IMR-90 (cell line): Measurements from ENCODE around the gene KYAT1. TPM values are rescaled to one million over a fixed set of nuclear protein-coding genes. Genes with fewer than 3 reads are reported as not detected.

ENCODE experiments used
- ATAC-seq: fragments of 200-7000 bp; cut with Tn5 transposase; 2 replicates; pipeline ENCODE4 v1.9.1; 2020; ENCODE audit warnings: low read depth, mild to moderate bottlenecking, moderate library complexity
- BruUV-seq: library from RNA; stranded (reverse); fragments of 400-500 nt; replicated peaks from 2 replicates; lab custom pipeline; 2021; lab: Mats Ljungman, UMichigan
- CTCF ChIA-PET: fragments of 300-600 bp; formaldehyde crosslinking; extraction: SDS; loops from one replicate; lab custom pipeline; 2021; ENCODE audit warnings: antibody characterized with exemption; lab: Yijun Ruan, JAX
- POLR2A ChIA-PET: fragments of 300-600 bp; sonication (Branson Sonifier 250); formaldehyde crosslinking; loops from one replicate; lab custom pipeline; 2022; ENCODE audit warnings: antibody characterized with exemption; ENCODE audit not compliant: unreplicated experiment; lab: Charles Lee
- DNase-seq: peaks from one replicate; pipeline ENCODE4 v3.0.0; 2013
- H2AFZ ChIP-seq: replicated peaks from 2 replicates; pipeline ENCODE3; 2013; ENCODE audit warnings: low read length, mild to moderate bottlenecking; ENCODE audit not compliant: poor library complexity
- H2AK5ac ChIP-seq: 2 replicates; pipeline ENCODE4 v1.6.1; 2013; ENCODE audit warnings: low read depth, low read length, inconsistent platforms
- H2AK9ac ChIP-seq: replicated peaks from 2 replicates; pipeline ENCODE3; 2013; ENCODE audit warnings: mild to moderate bottlenecking, low read depth, low read length, moderate library complexity; ENCODE audit not compliant: poor library complexity
- H2BK120ac ChIP-seq: 2 replicates; pipeline ENCODE4 v1.6.1; 2013; ENCODE audit warnings: low read depth, low read length, inconsistent platforms
- H2BK15ac ChIP-seq: 3 replicates; pipeline ENCODE4 v1.6.1; 2013; ENCODE audit warnings: low read depth, low read length, inconsistent platforms
- H2BK20ac ChIP-seq: 2 replicates; pipeline ENCODE4 v1.6.1; 2013; ENCODE audit warnings: low read depth, mild to moderate bottlenecking, inconsistent platforms, low read length, moderate library complexity
- H2BK5ac ChIP-seq: 2 replicates; pipeline ENCODE4 v1.6.1; 2013; ENCODE audit warnings: mild to moderate bottlenecking, low read depth, low read length, inconsistent platforms; ENCODE audit not compliant: poor library complexity, severe bottlenecking
- H3K14ac ChIP-seq: replicated peaks from 2 replicates; pipeline ENCODE4 v1.6.1; 2013; ENCODE audit warnings: low read depth, low read length, inconsistent platforms
- H3K18ac ChIP-seq: 2 replicates; pipeline ENCODE4 v1.6.1; 2013; ENCODE audit warnings: low read depth, low read length, control low read depth
- H3K23ac ChIP-seq: 2 replicates; pipeline ENCODE4 v1.6.1; 2013; ENCODE audit warnings: low read depth, low read length, inconsistent platforms
- H3K27ac ChIP-seq: 2 replicates; pipeline ENCODE4 v1.5.1; 2013; ENCODE audit warnings: mild to moderate bottlenecking, control low read depth, low read length; ENCODE audit not compliant: insufficient read depth
- H3K27me3 ChIP-seq: 2 replicates; pipeline ENCODE4 v1.6.1; 2013; ENCODE audit warnings: low read length; ENCODE audit not compliant: control insufficient read depth, insufficient read depth
- H3K36me3 ChIP-seq: 2 replicates; pipeline ENCODE4 v1.6.1; 2013; ENCODE audit warnings: low read length, mixed read lengths; ENCODE audit not compliant: control insufficient read depth, insufficient read depth
- H3K4ac ChIP-seq: 2 replicates; pipeline ENCODE4 v1.6.1; 2013; ENCODE audit warnings: low read depth, low read length, inconsistent platforms
- H3K4me1 ChIP-seq: 2 replicates; pipeline ENCODE4 v1.6.1; 2013; ENCODE audit warnings: low read length, mixed read lengths; ENCODE audit not compliant: control insufficient read depth, insufficient read depth
- H3K4me2 ChIP-seq: 2 replicates; pipeline ENCODE4 v1.6.1; 2013; ENCODE audit warnings: low read depth, mild to moderate bottlenecking, control low read depth, low read length, moderate library complexity
- H3K4me3 ChIP-seq: 2 replicates; pipeline ENCODE4 v1.5.1; 2013; ENCODE audit warnings: low read depth, mild to moderate bottlenecking, control low read depth, low read length, moderate library complexity; ENCODE audit not compliant: insufficient read depth
- H3K56ac ChIP-seq: 2 replicates; pipeline ENCODE4 v1.6.1; 2013; ENCODE audit warnings: low read length, inconsistent platforms; ENCODE audit not compliant: insufficient read depth; ENCODE audit errors: extremely low read depth
- H3K79me1 ChIP-seq, 2 experiments: 2 replicates each; pipeline ENCODE4 v1.6.1; 2013; ENCODE audit warnings: low read length in 2 of 2, inconsistent platforms in 1 of 2, low read depth in 1 of 2
- H3K9ac ChIP-seq: 2 replicates; pipeline ENCODE4 v1.6.1; 2013; ENCODE audit warnings: low read depth, low read length, control low read depth
- H3K9me1 ChIP-seq: 2 replicates; pipeline ENCODE4 v1.6.1; 2013; ENCODE audit warnings: low read length, inconsistent platforms; ENCODE audit not compliant: insufficient read depth
- H3K9me3 ChIP-seq: 2 replicates; pipeline ENCODE4 v1.6.1; 2013; ENCODE audit warnings: low read length; ENCODE audit not compliant: control insufficient read depth, insufficient read depth
- H4K20me1 ChIP-seq: 2 replicates; pipeline ENCODE4 v1.6.1; 2013; ENCODE audit warnings: low read length, inconsistent platforms; ENCODE audit not compliant: insufficient read depth
- H4K5ac ChIP-seq: 2 replicates; pipeline ENCODE4 v1.6.1; 2013; ENCODE audit warnings: mild to moderate bottlenecking, low read depth, low read length, control low read depth
- H4K8ac ChIP-seq, 2 experiments: 2 replicates each; pipeline ENCODE4 v1.6.1; 2013; ENCODE audit warnings: low read depth in 2 of 2, low read length in 2 of 2, control low read depth in 1 of 2, inconsistent platforms in 1 of 2
- H4K91ac ChIP-seq: 2 replicates; pipeline ENCODE4 v1.6.1; 2013; ENCODE audit warnings: low read depth, low read length, inconsistent platforms; ENCODE audit not compliant: insufficient read depth
- BHLHE40 ChIP-seq: fragments of 150-350 bp; IDR thresholded peaks from 2 replicates; pipeline ENCODE4 v1.6.1; 2016; ENCODE audit warnings: mild to moderate bottlenecking, low read depth, low read length
- CHD1 ChIP-seq: IDR thresholded peaks from 2 replicates; pipeline ENCODE4 v1.6.1; 2012; ENCODE audit warnings: low read depth, low read length, improper control_type of control experiment
- FOS ChIP-seq: fragments of 150-350 bp; IDR thresholded peaks from 2 replicates; pipeline ENCODE4 v1.6.1; 2016; ENCODE audit warnings: low read depth, low read length
- MAFK ChIP-seq: IDR thresholded peaks from 2 replicates; pipeline ENCODE4 v1.6.1; 2012; ENCODE audit warnings: low read depth, low read length, improper control_type of control experiment
- POLR2A ChIP-seq: IDR thresholded peaks from 2 replicates; pipeline ENCODE4 v1.6.1; 2012; ENCODE audit warnings: mild to moderate bottlenecking, low read depth, low read length
- RFX5 ChIP-seq: IDR thresholded peaks from 2 replicates; pipeline ENCODE4 v1.8.0; 2012; ENCODE audit warnings: low read depth, mild to moderate bottlenecking, low read length, moderate library complexity
- WGBS, 2 experiments: methylation state at CpG; one replicate each; pipeline versions ENCODE4 v1.1.5 to v1.1.7; 2013; ENCODE audit warnings: missing lambda C conversion rate in 2 of 2; ENCODE audit not compliant: insufficient read length in 1 of 2; ENCODE audit errors: extremely low coverage in 2 of 2; 5-methylcytosine and 5-hydroxymethylcytosine counted together
- dilution Hi-C: fragments of 300-500 bp; cut with HindIII; formaldehyde crosslinking; loops from one replicate; pipeline ENCODE4 v1.14.3; 2018; ENCODE audit warnings: low sequenced_read_pairs; ENCODE audit not compliant: unreplicated experiment
- in situ Hi-C: fragments of 300-500 bp; cut with MboI; formaldehyde crosslinking; loops from 3 replicates; pipeline ENCODE4 v1.14.3; 2019; ENCODE audit warnings: low sequenced_read_pairs, inconsistent platforms, mixed read lengths
- intact Hi-C: fragments of 100-400 bp; cut with micrococcal nuclease; formaldehyde crosslinking; loops from 2 replicates; pipeline ENCODE4 v1.10.0; 2022
- polyA plus RNA-seq, 3 experiments: library from polyadenylated mRNA; depleted of rRNA; stranded (reverse); fragments of >200 nt; gene quantifications; 2 replicates each; pipeline ENCODE4 v1.2.3, GENCODE V29; 2012; ENCODE audit warnings: low replicate concordance in 1 of 3
- total RNA-seq: library from RNA; depleted of rRNA; stranded (reverse); fragments of >200 nt; gene quantifications from 2 replicates; pipeline ENCODE4 v1.2.3, GENCODE V29; 2012
- TF ChIP-seq, protein P1 (sequence below): fragments of 150-350 bp; IDR thresholded peaks from 2 replicates; pipeline ENCODE4 v1.6.1; 2016; ENCODE audit warnings: low read depth, mild to moderate bottlenecking, low read length, moderate library complexity, borderline replicate concordance
- TF ChIP-seq, protein P2 (sequence below): conservative IDR thresholded peaks from 2 replicates; pipeline ENCODE4 v1.5.1; 2012; ENCODE audit warnings: mild to moderate bottlenecking, low read depth, low read length, improper control_type of control experiment

Gene KYAT1
- total and polyA plus RNA-seq, 2 of the 4 experiments (the other 2 are of a cell fraction), result 6.8 to 9.5 TPM

DNA sequence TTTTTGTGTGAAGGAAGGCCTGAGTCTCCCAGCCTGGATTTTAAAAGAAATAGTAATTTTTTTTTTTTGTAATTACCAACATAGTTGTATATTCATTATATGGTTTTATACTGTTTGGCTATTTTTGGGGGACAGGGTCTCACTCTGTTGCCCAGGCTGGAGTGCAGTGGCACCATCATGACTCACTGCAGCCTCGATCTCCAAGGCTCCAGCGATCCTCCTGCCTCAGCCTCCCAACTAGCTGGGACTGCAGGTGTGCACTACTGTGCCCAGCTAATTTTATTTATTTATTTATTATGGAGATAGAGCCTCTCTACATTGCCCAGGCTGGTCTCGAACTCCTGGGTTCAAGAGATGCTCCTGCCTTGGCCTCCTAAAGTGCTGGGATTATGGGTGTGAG is 5.3 kb upstream of the KYAT1 start:
- ATAC-seq (no peak), DNase-seq (no peak)
- POLR2A ChIA-PET, result no interaction called here
- Histone ChIP-seq H2BK120ac (no peak overlapping the region), H2BK5ac (no peak overlapping the region), H3K9ac (no peak overlapping the region), H3K9me3 (no peaks in the 10 kb centered on the region), H3K56ac (no peak overlapping the region), H2BK15ac (no peak overlapping the region), H3K27me3 (no peaks in the 10 kb centered on the region), H3K36me3 (peaks cover 45% of the 10 kb centered on the region), H2AK5ac (no peak overlapping the region), H3K4me2 (no peak overlapping the region), H4K8ac (no peak overlapping the region), H2AFZ (no peak overlapping the region), H3K14ac (no peak overlapping the region), H3K4ac (0 out of 2 replicates have a peak overlapping the region, but pooled peaks have one; percentile 25), H3K18ac (no peak overlapping the region), H3K4me3 (no peak overlapping the region), H4K20me1 (peaks cover 46% of the 10 kb centered on the region), H2AK9ac (no peak overlapping the region), H4K5ac (no peak overlapping the region), H3K4me1 (peaks cover 23% of the 10 kb centered on the region), H2BK20ac (no peak overlapping the region), H3K9me1 (peaks cover 38% of the 10 kb centered on the region), H3K27ac (no peak overlapping the region), H3K79me1 (peaks cover 25 to 81% of the 10 kb centered on the region in 2 experiments), H3K23ac (no peak overlapping the region), H4K91ac (no peak overlapping the region)
- intact Hi-C loops, result no loop called here
- TF ChIP-seq FOS, result no peak
- no peak for TF ChIP-seq CHD1
- no peak for TF ChIP-seq BHLHE40
- TF ChIP-seq, protein P1, sequence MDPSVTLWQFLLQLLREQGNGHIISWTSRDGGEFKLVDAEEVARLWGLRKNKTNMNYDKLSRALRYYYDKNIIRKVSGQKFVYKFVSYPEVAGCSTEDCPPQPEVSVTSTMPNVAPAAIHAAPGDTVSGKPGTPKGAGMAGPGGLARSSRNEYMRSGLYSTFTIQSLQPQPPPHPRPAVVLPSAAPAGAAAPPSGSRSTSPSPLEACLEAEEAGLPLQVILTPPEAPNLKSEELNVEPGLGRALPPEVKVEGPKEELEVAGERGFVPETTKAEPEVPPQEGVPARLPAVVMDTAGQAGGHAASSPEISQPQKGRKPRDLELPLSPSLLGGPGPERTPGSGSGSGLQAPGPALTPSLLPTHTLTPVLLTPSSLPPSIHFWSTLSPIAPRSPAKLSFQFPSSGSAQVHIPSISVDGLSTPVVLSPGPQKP, result no peak
- TF ChIP-seq, protein P2, sequence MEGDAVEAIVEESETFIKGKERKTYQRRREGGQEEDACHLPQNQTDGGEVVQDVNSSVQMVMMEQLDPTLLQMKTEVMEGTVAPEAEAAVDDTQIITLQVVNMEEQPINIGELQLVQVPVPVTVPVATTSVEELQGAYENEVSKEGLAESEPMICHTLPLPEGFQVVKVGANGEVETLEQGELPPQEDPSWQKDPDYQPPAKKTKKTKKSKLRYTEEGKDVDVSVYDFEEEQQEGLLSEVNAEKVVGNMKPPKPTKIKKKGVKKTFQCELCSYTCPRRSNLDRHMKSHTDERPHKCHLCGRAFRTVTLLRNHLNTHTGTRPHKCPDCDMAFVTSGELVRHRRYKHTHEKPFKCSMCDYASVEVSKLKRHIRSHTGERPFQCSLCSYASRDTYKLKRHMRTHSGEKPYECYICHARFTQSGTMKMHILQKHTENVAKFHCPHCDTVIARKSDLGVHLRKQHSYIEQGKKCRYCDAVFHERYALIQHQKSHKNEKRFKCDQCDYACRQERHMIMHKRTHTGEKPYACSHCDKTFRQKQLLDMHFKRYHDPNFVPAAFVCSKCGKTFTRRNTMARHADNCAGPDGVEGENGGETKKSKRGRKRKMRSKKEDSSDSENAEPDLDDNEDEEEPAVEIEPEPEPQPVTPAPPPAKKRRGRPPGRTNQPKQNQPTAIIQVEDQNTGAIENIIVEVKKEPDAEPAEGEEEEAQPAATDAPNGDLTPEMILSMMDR, result no peak
- TF ChIP-seq MAFK, result no peak
- TF ChIP-seq POLR2A, result no peak
- TF ChIP-seq RFX5, result no peak
- WGBS, 2 experiments, result 80% methylated on average over 1 of the region's 3 CpGs; no CpG with 5 or more reads in 1 of the 2 experiments
- in situ Hi-C loops, result no loop called here
- CTCF ChIA-PET, result no interaction called here
- BruUV-seq, result no TSS peak
- dilution Hi-C loops, result no loop called here
